Measurements from ENCODE around the gene CIAO2B. TPM values are rescaled to one million over a fixed set of nuclear protein-coding genes. Genes with fewer than 3 reads are reported as not detected.

The CIAO2B gene
- polyA plus RNA-seq, 3 donors, result 121 to 140 (median 132) TPM

DNA sequence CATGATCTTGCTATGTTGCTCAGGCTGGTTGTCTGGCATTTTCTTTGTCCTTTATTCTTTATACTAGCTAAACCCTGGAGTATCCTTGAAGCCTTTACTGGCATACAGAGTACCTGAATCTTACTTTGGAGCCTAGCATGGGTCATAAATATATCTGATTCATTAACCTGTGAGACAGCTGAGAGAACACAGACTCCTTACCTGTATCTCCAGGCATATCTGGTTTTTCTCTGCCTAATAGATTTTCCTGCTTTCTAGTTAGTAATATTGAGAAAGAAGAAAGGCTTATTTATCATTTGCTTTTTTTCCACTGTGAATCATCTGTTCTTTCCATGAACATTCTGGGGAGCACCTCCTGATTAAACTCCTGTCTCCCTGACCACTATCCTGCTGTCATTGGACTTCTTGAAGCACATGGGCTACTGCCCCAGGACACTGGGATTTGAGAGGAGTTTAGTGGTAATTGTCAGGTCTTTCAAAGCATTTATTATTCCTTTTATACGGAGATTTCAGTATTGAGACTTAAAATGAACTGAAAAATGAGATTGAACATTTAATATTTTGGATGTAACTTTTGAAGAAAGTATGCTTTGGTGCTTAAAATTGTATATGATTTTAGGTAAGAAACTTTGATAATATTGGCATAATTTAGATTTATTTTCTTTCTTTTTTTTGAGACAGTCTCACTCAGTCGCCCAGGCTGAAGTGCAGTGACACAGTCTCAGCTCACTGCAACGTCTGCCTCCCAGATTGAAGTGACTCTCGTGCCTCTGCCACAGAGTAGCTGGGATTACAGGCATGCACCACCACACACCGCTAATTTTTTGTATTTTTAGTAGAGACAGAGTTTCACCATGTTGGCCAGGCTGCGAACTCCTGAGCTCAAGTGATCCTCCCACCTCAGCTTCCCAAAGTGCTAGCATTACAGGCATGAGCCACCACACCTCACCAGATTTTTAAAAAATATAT lies 45.3 kb downstream of the CIAO2B start:
- intact Hi-C loops (cut with micrococcal nuclease), result no loop called here
- Mint-ChIP-seq H3K9me3 (peaks cover 0 to 3% (median 0%) of the 10 kb centered on the region in 7 donors), H3K36me3 (peaks cover 21 to 22% of the 10 kb centered on the region in 2 donors), H3K27ac (no peak overlapping the region), H3K4me3 (no peak overlapping the region), H3K27me3 (ENCODE audit: low read depth in 3 of 3) (peaks cover 3 to 6% (median 5%) of the 10 kb centered on the region in 3 donors), H3K4me1 (no peaks in the 10 kb centered on the region)
- no peaks in the 10 kb centered on the region for H3K79me2 ChIP-seq (ENCODE audit: insufficient read depth, low read length)
- no peak overlapping the region for H3K27ac ChIP-seq (ENCODE audit: low read depth in 1 of 2, low read length in 2 of 2)
- no peak overlapping the region for H3K4me3 ChIP-seq (replicated peaks in 1 of 3; ENCODE audit: low read depth in 2 of 3, low read length in 3 of 3)
- no peaks in the 10 kb centered on the region for H3K27me3 ChIP-seq (ENCODE audit: control insufficient read depth in 2 of 2, insufficient read depth in 2 of 2, low read length in 2 of 2)
- H2AFZ ChIP-seq (ENCODE audit: insufficient read depth, low read depth, low read length, poor library complexity, severe bottlenecking), result no peak overlapping the region
- H3K36me3 ChIP-seq (replicated peaks in 1 of 2; ENCODE audit: control insufficient read depth in 1 of 2, insufficient read depth in 2 of 2, low read length in 2 of 2), result peaks cover 3 to 13% of the 10 kb centered on the region in 2 donors
- no peaks in the 10 kb centered on the region for H4K20me1 ChIP-seq (ENCODE audit: insufficient read depth, low read length)
- H3K9ac ChIP-seq (ENCODE audit: insufficient read depth, low read length, poor library complexity, severe bottlenecking), result no peak overlapping the region
- no peaks in the 10 kb centered on the region for H3K4me1 ChIP-seq (ENCODE audit: control insufficient read depth in 1 of 2, insufficient read depth in 2 of 2, low read length in 2 of 2)
- no peak for TF ChIP-seq CTCF (IDR thresholded peaks at IDR 0.05)
- WGBS (ENCODE audit: insufficient coverage), result 98% methylated on average over 5 of the region's 6 CpGs
- H3K9me3 ChIP-seq (replicated peaks in 1 of 2; ENCODE audit: control insufficient read depth in 1 of 2, insufficient read depth in 1 of 2, low read length in 2 of 2), result no peaks in the 10 kb centered on the region
- H3K4me2 ChIP-seq (replicated peaks; ENCODE audit: extremely low read depth, low read length, poor library complexity, severe bottlenecking), result no peak overlapping the region
- no peak for DNase-seq

DNA sequence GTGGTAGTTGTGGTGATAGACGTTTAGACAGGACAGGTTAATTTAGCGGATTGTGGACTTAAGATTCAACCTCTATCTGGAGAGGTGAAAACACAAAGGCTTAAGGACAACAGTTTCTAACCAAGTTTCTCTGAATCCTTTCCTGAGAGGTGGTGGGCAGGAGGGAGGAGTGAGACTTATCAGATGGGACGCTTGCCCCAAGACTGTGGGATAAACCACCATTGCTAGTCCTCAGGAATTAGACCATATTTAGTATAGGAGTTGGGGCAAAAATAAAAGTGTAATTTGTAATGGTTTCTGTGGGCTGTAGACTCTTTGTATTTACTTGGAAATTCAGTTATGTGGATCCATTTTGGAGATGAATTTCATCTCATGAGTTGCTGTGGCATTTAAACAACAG lies 47.3 kb downstream of the CIAO2B start:
- H3K4me3 Mint-ChIP-seq, result no peak overlapping the region

More for the DNA sequence above, 47.3 kb downstream of the CIAO2B start:
- no peak overlapping the region for H2AFZ ChIP-seq (ENCODE audit: insufficient read depth, low read depth, low read length, poor library complexity, severe bottlenecking)
- H3K4me1 Mint-ChIP-seq, result no peaks in the 10 kb centered on the region
- peaks cover 21 to 22% of the 10 kb centered on the region in 2 donors for H3K36me3 Mint-ChIP-seq
- H3K27me3 ChIP-seq (ENCODE audit: control insufficient read depth in 2 of 2, insufficient read depth in 2 of 2, low read length in 2 of 2), result peaks cover under 1 to 3% of the 10 kb centered on the region in 2 donors
- H3K9me3 ChIP-seq (replicated peaks in 1 of 2; ENCODE audit: control insufficient read depth in 1 of 2, insufficient read depth in 1 of 2, low read length in 2 of 2), result no peaks in the 10 kb centered on the region
- peaks cover 5 to 8% (median 8%) of the 10 kb centered on the region in 3 donors for H3K27me3 Mint-ChIP-seq (ENCODE audit: low read depth in 3 of 3)
- no peak overlapping the region for H3K4me2 ChIP-seq (replicated peaks; ENCODE audit: extremely low read depth, low read length, poor library complexity, severe bottlenecking)
- intact Hi-C loops (cut with micrococcal nuclease), result no loop called here
- H3K27ac ChIP-seq (ENCODE audit: low read depth in 1 of 2, low read length in 2 of 2), result no peak overlapping the region
- no peaks in the 10 kb centered on the region for H3K79me2 ChIP-seq (ENCODE audit: insufficient read depth, low read length)
- H3K9ac ChIP-seq (ENCODE audit: insufficient read depth, low read length, poor library complexity, severe bottlenecking), result no peak overlapping the region
- WGBS (ENCODE audit: insufficient coverage), result no CpG with 5 or more reads among the region's 3 CpGs
- H3K4me1 ChIP-seq (ENCODE audit: control insufficient read depth in 1 of 2, insufficient read depth in 2 of 2, low read length in 2 of 2), result no peaks in the 10 kb centered on the region
- H4K20me1 ChIP-seq (ENCODE audit: insufficient read depth, low read length), result no peaks in the 10 kb centered on the region
- no peak overlapping the region for H3K4me3 ChIP-seq (replicated peaks in 1 of 3; ENCODE audit: low read depth in 2 of 3, low read length in 3 of 3)
- no peak overlapping the region for H3K27ac Mint-ChIP-seq
- DNase-seq, result no peak
- peaks cover 0 to 3% (median 0%) of the 10 kb centered on the region in 7 donors for H3K9me3 Mint-ChIP-seq
- peaks cover 3 to 13% of the 10 kb centered on the region in 2 donors for H3K36me3 ChIP-seq (replicated peaks in 1 of 2; ENCODE audit: control insufficient read depth in 1 of 2, insufficient read depth in 2 of 2, low read length in 2 of 2)
- no peak for TF ChIP-seq CTCF (IDR thresholded peaks at IDR 0.05)
